Esophagus squamous epithelium (tissue), 4 donors: ENCODE data around the gene SLC4A4.

Experiments used
- POLR2A ChIP-seq, 4 donors: fragments of 450-650 bp; IDR thresholded peaks; one replicate each; pipeline ENCODE4 v1.6.1; 2017; ENCODE audit warnings: antibody characterized with exemption in 4 of 4, mild to moderate bottlenecking in 4 of 4, moderate library complexity in 3 of 4
- TF ChIP-seq, protein P1 (sequence below), 6 experiments: fragments of 450-650 bp in 4 of 6; fragments of 200-600 bp in 2 of 6; sonication (generic) in 2 of 6; IDR thresholded peaks; one replicate each; pipeline ENCODE4 v1.5.1; 2016 to 2019; ENCODE audit warnings: antibody characterized with exemption in 6 of 6, mild to moderate bottlenecking in 4 of 6, moderate library complexity in 4 of 6

DNA sequence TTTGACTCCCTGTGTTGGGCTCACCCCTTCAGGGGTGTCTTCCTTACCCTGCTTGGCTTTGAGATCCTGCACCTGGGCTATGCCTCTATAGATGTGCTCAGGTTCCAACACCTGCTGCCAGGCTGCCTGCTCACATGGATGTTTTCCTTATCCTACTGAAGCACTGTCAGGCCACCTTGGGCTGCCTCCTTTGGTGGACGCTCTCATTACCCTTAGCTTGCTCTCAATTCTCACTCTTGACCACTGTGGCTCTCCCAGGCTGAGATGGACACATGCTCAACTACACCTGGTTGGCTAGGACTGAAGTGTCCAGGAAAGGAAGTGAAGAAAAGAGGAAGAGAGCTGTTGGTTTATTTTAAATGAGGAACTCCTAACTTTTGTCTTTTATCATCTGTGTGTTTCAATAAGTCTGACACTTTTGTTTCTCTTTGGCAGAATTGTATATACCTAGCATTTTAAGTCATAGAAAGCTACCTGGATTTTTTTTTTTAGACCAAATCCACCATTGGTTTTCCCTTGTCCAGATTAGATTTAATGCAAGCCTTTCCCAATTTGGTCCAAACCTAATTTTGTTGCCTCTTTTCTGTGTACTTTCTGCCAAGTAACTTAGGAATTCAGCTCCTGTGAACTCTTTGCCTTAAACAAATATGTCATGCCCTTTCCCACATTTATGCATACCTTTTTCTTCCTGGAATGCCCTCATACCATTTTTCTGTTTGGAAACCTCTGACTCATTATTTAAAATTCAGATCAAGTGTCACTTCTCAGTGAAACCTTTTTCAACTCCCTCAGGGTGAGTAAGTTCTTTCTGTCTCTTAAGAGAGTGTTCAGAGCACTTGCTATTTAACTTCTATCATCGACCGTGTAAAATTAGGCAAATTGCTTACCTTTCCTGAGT lies 269.2 kb downstream of the SLC4A4 start:
- TF ChIP-seq, protein P1, sequence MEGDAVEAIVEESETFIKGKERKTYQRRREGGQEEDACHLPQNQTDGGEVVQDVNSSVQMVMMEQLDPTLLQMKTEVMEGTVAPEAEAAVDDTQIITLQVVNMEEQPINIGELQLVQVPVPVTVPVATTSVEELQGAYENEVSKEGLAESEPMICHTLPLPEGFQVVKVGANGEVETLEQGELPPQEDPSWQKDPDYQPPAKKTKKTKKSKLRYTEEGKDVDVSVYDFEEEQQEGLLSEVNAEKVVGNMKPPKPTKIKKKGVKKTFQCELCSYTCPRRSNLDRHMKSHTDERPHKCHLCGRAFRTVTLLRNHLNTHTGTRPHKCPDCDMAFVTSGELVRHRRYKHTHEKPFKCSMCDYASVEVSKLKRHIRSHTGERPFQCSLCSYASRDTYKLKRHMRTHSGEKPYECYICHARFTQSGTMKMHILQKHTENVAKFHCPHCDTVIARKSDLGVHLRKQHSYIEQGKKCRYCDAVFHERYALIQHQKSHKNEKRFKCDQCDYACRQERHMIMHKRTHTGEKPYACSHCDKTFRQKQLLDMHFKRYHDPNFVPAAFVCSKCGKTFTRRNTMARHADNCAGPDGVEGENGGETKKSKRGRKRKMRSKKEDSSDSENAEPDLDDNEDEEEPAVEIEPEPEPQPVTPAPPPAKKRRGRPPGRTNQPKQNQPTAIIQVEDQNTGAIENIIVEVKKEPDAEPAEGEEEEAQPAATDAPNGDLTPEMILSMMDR (IDR thresholded peaks at IDR 0.05), result no peak
- no peak for TF ChIP-seq POLR2A (IDR thresholded peaks at IDR 0.05)
